ENCODE measurements around the gene VASN.

DNA sequence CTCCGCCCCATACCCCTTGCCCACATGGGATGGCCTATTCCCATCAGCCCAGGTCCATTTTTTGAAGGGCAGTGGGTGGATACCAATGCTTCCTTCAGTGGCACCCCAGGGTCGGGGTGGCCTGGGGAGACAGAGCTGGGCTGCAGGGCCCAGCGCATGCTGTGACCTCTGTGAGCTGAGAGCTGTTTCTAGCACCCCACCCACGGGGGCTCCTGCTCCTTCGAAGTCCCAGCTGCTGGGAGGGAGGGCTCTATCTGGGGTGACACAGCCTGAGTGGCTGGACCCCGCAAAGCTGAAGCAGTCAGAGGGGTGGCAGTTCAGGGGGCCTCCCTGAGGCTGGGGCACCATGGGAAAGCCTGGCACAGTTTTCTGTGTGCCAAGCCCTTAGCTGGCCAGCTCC is 31.2 kb upstream of the VASN start:
- no peak for TF ChIP-seq YY1 (IDR thresholded peaks at IDR 0.05; ENCODE audit: insufficient read depth, insufficient read length)
- TF ChIP-seq ZNF274 (IDR thresholded peaks at IDR 0.05; ENCODE audit: low read depth, low read length) = no peak
